Endothelial cell of umbilical vein (primary cell): ENCODE results near the gene PRDX3. TPM values are rescaled to one million over a fixed set of nuclear protein-coding genes. Genes with fewer than 3 reads are reported as not detected.

Source experiments
- BruUV-seq: library from RNA; stranded (reverse); fragments of 400-500 nt; replicated peaks from 2 replicates; lab custom pipeline; 2021; lab: Mats Ljungman, UMichigan
- CTCF ChIA-PET: fragments of 300-600, 350-600 bp; sonication (Branson Sonifier 250); formaldehyde crosslinking; loops from one replicate; lab custom pipeline; 2021; ENCODE audit warnings: antibody characterized with exemption, inconsistent platforms; lab: Charles Lee
- POLR2A ChIA-PET: fragments of 300-600, 350-600 bp; sonication (Branson Sonifier 250); formaldehyde crosslinking; loops from one replicate; lab custom pipeline; 2021; ENCODE audit warnings: antibody characterized with exemption, inconsistent platforms; lab: Charles Lee
- DNase-seq: peaks from one replicate; pipeline ENCODE4 v3.0.0-alpha.2; 2011; ENCODE audit warnings: low read depth, low spot score
- FAIRE-seq: peaks from 2 replicates; lab custom pipeline; 2011; peaks lifted over from hg19 to GRCh38; lab: Jason Lieb, UNC
- H2AFZ ChIP-seq: 2 replicates; pipeline ENCODE4 v1.6.0; 2012; ENCODE audit warnings: low read depth, low read length, control low read depth, inconsistent platforms
- H3K27ac ChIP-seq: 2 replicates; pipeline ENCODE4 v1.5.1; 2011; ENCODE audit warnings: low read depth, mild to moderate bottlenecking, control low read depth, low read length, moderate library complexity; ENCODE audit not compliant: insufficient read depth
- H3K27me3 ChIP-seq, 2 experiments: 2 replicates each; pipeline versions ENCODE4 v1.6.0 to v1.6.1; 2011; ENCODE audit warnings: low read length in 2 of 2, mixed read lengths in 1 of 2; ENCODE audit not compliant: control insufficient read depth in 2 of 2, insufficient read depth in 2 of 2
- H3K36me3 ChIP-seq, 2 experiments: 2 replicates in 1 of 2; 3 replicates in 1 of 2; pipeline ENCODE4 v1.5.1; 2011; ENCODE audit warnings: low read length in 2 of 2, mild to moderate bottlenecking in 1 of 2, moderate library complexity in 1 of 2; ENCODE audit not compliant: control insufficient read depth in 2 of 2, insufficient read depth in 2 of 2; ENCODE audit errors: extremely low read depth in 1 of 2
- H3K4me1 ChIP-seq: 3 replicates; pipeline ENCODE4 v1.5.1; 2011; ENCODE audit warnings: mild to moderate bottlenecking, low read length; ENCODE audit not compliant: control insufficient read depth, insufficient read depth; ENCODE audit errors: extremely low read depth
- H3K4me2 ChIP-seq: 2 replicates; pipeline ENCODE4 v1.6.1; 2011; ENCODE audit warnings: low read length, control low read depth, mixed read lengths; ENCODE audit not compliant: insufficient read depth
- H3K4me3 ChIP-seq, 3 experiments: fragments of 200-600 bp in 1 of 3; sonication (generic), shearing (Covaris generic) in 1 of 3; replicated peaks in 1 of 3; 2 replicates each; pipeline ENCODE4 v1.5.1; 2011 to 2016; ENCODE audit warnings: control low read depth in 3 of 3, low read length in 3 of 3, mild to moderate bottlenecking in 2 of 3, inconsistent platforms in 1 of 3, low read depth in 1 of 3, moderate library complexity in 1 of 3; ENCODE audit not compliant: insufficient read depth in 1 of 3
- H3K79me2 ChIP-seq: 2 replicates; pipeline ENCODE4 v1.6.0; 2012; ENCODE audit warnings: low read length, inconsistent platforms; ENCODE audit not compliant: control insufficient read depth, insufficient read depth
- H3K9ac ChIP-seq: replicated peaks from 2 replicates; pipeline ENCODE3; 2011; ENCODE audit warnings: low read length, control low read depth; ENCODE audit not compliant: insufficient read depth; ENCODE audit errors: extremely low read depth
- H3K9me1 ChIP-seq: replicated peaks from 3 replicates; pipeline ENCODE4 v1.6.0; 2011; ENCODE audit warnings: mild to moderate bottlenecking, low read length; ENCODE audit not compliant: control insufficient read depth, insufficient read depth; ENCODE audit errors: extremely low read depth
- H3K9me3 ChIP-seq: replicated peaks from 2 replicates; pipeline ENCODE4 v1.5.1; 2012; ENCODE audit warnings: low read length, inconsistent platforms; ENCODE audit not compliant: control insufficient read depth, insufficient read depth
- H4K20me1 ChIP-seq: replicated peaks from 2 replicates; pipeline ENCODE3; 2011; ENCODE audit warnings: mild to moderate bottlenecking, low read length; ENCODE audit not compliant: control insufficient read depth, insufficient read depth; ENCODE audit errors: extremely low read depth
- EZH2 ChIP-seq: IDR thresholded peaks from 2 replicates; pipeline ENCODE4 v1.6.1; 2012; ENCODE audit warnings: borderline replicate concordance, low read depth, mild to moderate bottlenecking, moderate library complexity, low read length, inconsistent platforms; ENCODE audit not compliant: severe bottlenecking
- FOS ChIP-seq: IDR thresholded peaks from 2 replicates; pipeline ENCODE4 v1.6.1; 2011; ENCODE audit warnings: mild to moderate bottlenecking, low read length, moderate library complexity, borderline replicate concordance; ENCODE audit not compliant: insufficient read depth
- GATA2 ChIP-seq: IDR thresholded peaks from 2 replicates; pipeline ENCODE4 v1.7.0; 2011; ENCODE audit warnings: low read depth, mild to moderate bottlenecking, moderate library complexity, mixed read lengths, low read length; ENCODE audit not compliant: insufficient read length, insufficient read depth
- JUN ChIP-seq: IDR thresholded peaks from 2 replicates; pipeline ENCODE4 v1.6.1; 2011; ENCODE audit warnings: borderline replicate concordance, low read depth; ENCODE audit not compliant: insufficient read length, insufficient read depth
- MYC ChIP-seq: IDR thresholded peaks from one replicate; pipeline ENCODE4 v1.6.1; 2011; ENCODE audit warnings: mild to moderate bottlenecking, low read depth, low read length
- POLR2AphosphoS5 ChIP-seq: IDR thresholded peaks from 2 replicates; pipeline ENCODE4 v1.6.1; 2012; ENCODE audit warnings: low read depth, mild to moderate bottlenecking, control low read depth, low read length, moderate library complexity; ENCODE audit not compliant: insufficient read depth
- dilution Hi-C: fragments of 300-500 bp; cut with MboI; formaldehyde crosslinking; loops from one replicate; pipeline ENCODE4 v1.15.0; 2019; ENCODE audit warnings: low sequenced_read_pairs; ENCODE audit not compliant: extremely low pct_ligation_motif_present
- intact Hi-C: fragments of 100-400 bp; cut with micrococcal nuclease; formaldehyde crosslinking; loops from one replicate; pipeline ENCODE4 v1.10.0; 2022
- polyA plus RNA-seq, 4 experiments: library from polyadenylated mRNA; depleted of rRNA in 3 of 4; stranded (reverse) in 3 of 4; unstranded in 1 of 4; fragments of >200 nt; gene quantifications; 2 replicates each; pipeline versions ENCODE4 v1.2.1 to v1.2.3, GENCODE V29; 2011 to 2012; ENCODE audit warnings: missing spikeins in 1 of 4
- total RNA-seq: library from RNA; stranded (reverse); gene quantifications from 2 replicates; pipeline ENCODE4 v1.2.3, GENCODE V29; 2021
- TF ChIP-seq, protein P1 (sequence below), 2 donors: IDR thresholded peaks; 1 replicate in 1 of 2; 2 replicates in 1 of 2; pipeline ENCODE4 v1.5.1; 2011; ENCODE audit warnings: low read length in 2 of 2, mild to moderate bottlenecking in 2 of 2, moderate library complexity in 2 of 2, control low read depth in 1 of 2, inconsistent platforms in 1 of 2, low read depth in 1 of 2; ENCODE audit not compliant: insufficient read depth in 1 of 2; ENCODE audit errors: extremely low read depth in 1 of 2
- TF ChIP-seq, protein P2 (sequence below): IDR thresholded peaks from 2 replicates; pipeline ENCODE4 v1.6.1; 2011; ENCODE audit not compliant: insufficient read depth, insufficient read length

The PRDX3 gene
- total and polyA plus RNA-seq, 2 donors (not counting 3 experiments of a cell fraction or from before 2014, with no cell fraction given) = 123 to 124 TPM

DNA sequence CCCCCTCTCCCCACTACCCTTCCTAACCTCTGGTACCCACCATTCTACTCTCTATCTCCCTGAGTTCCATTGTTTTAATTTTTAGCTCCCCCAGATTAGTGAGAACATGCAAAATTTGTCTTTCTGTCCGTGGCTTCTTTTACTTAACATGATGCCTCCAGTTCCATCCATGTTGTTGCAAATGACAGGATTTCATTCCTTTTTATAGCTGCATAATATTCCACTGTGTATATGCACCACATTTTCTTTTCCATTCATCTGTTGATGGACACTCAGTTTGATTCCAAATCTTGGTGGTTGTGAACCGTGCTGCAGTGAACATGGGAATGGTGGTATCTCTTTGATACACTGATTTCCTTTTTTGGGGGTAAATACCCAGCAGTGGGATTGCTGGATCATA is 52.7 kb downstream of the PRDX3 start:
- ChIA-PET POLR2A (no interaction called here), CTCF (no interaction called here)
- H3K27ac ChIP-seq = no peak overlapping the region
- FAIRE-seq = no peak
- H2AFZ ChIP-seq = no peak overlapping the region
- no peaks in the 10 kb centered on the region for H3K4me1 ChIP-seq
- no peak overlapping the region for H3K4me3 ChIP-seq
- DNase-seq = no peak
- H3K79me2 ChIP-seq = no peaks in the 10 kb centered on the region
- no peak overlapping the region for H3K9ac ChIP-seq
- dilution Hi-C loops (no loop called here), intact Hi-C loops (no loop called here)
- H3K9me3 ChIP-seq = no peaks in the 10 kb centered on the region
- no TSS peak for BruUV-seq
- H3K9me1 ChIP-seq = no peaks in the 10 kb centered on the region
- TF ChIP-seq, protein P1, sequence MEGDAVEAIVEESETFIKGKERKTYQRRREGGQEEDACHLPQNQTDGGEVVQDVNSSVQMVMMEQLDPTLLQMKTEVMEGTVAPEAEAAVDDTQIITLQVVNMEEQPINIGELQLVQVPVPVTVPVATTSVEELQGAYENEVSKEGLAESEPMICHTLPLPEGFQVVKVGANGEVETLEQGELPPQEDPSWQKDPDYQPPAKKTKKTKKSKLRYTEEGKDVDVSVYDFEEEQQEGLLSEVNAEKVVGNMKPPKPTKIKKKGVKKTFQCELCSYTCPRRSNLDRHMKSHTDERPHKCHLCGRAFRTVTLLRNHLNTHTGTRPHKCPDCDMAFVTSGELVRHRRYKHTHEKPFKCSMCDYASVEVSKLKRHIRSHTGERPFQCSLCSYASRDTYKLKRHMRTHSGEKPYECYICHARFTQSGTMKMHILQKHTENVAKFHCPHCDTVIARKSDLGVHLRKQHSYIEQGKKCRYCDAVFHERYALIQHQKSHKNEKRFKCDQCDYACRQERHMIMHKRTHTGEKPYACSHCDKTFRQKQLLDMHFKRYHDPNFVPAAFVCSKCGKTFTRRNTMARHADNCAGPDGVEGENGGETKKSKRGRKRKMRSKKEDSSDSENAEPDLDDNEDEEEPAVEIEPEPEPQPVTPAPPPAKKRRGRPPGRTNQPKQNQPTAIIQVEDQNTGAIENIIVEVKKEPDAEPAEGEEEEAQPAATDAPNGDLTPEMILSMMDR (IDR thresholded peaks at IDR 0.05; ENCODE audit: extremely low read depth in 1 of 2, insufficient read depth in 1 of 2, low read depth in 1 of 2, low read length in 2 of 2) = no peak
- TF ChIP-seq MYC (no peak), GATA2 (no peak), EZH2 (no peak)
- no peak overlapping the region for H3K4me2 ChIP-seq
- H3K27me3 ChIP-seq = no peaks in the 10 kb centered on the region
- H3K36me3 ChIP-seq = peaks cover 7 to 23% of the 10 kb centered on the region in 2 experiments
- H4K20me1 ChIP-seq = no peaks in the 10 kb centered on the region

DNA sequence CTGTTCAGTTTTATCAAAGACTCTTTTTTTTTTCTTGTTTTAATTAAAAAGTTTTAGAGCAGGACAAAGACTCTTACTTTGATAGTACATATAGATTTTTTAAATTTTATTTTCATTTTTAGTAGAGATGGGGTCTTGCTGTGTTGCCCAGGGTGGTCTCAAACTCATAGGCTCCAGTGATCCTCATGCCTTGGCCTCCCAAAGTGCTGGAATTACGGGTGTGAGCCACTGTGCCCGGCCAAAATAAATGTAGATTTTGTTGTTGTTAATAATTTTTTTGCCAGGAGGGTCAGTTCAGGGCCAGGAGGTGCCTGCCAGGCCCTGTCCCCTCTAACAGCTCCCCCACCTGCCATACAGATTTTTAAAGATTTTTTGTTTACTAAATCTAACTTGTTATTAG is 57.7 kb downstream of the PRDX3 start:
- Histone ChIP-seq H3K9me3 (no peaks in the 10 kb centered on the region), H3K27ac (no peak overlapping the region), H3K27me3 (no peaks in the 10 kb centered on the region), H3K9ac (no peak overlapping the region), H3K4me1 (no peaks in the 10 kb centered on the region), H2AFZ (no peak overlapping the region), H3K9me1 (no peaks in the 10 kb centered on the region), H3K79me2 (no peaks in the 10 kb centered on the region), H3K4me3 (no peak overlapping the region), H3K36me3 (peaks cover 9 to 16% of the 10 kb centered on the region in 2 experiments), H4K20me1 (no peaks in the 10 kb centered on the region), H3K4me2 (no peak overlapping the region)
- no TSS peak for BruUV-seq
- ChIA-PET CTCF (no interaction called here), POLR2A (no interaction called here)
- intact Hi-C loops = no loop called here
- FAIRE-seq (no peak), DNase-seq (no peak)
- dilution Hi-C loops = no loop called here
- TF ChIP-seq POLR2AphosphoS5 (no peak), GATA2 (no peak), EZH2 (no peak), MYC (no peak), FOS (no peak), JUN (no peak)
- TF ChIP-seq, protein P2, sequence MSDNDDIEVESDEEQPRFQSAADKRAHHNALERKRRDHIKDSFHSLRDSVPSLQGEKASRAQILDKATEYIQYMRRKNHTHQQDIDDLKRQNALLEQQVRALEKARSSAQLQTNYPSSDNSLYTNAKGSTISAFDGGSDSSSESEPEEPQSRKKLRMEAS = no peak
- TF ChIP-seq, protein P1 (IDR thresholded peaks at IDR 0.05; ENCODE audit: extremely low read depth in 1 of 2, insufficient read depth in 1 of 2, low read depth in 1 of 2, low read length in 2 of 2) = no peak
